Neural progenitor cell (in vitro differentiated cells): ENCODE measurements around the gene SPOCK1.

ENCODE experiments used
- EZH2 ChIP-seq: fragments of 200-600 bp; sonication (generic); IDR thresholded peaks from 2 replicates; pipeline ENCODE4 v1.6.1; 2017; ENCODE audit warnings: antibody characterized with exemption, mild to moderate bottlenecking, moderate library complexity
- EZH2phosphoT487 ChIP-seq: fragments of 200-600 bp; sonication (generic); IDR thresholded peaks from 2 replicates; pipeline ENCODE4 v1.6.1; 2017; ENCODE audit warnings: antibody characterized with exemption
- TF ChIP-seq, protein P1 (sequence below): fragments of 200-600 bp; sonication (generic); IDR thresholded peaks from 2 replicates; pipeline ENCODE4 v1.5.1; 2017; ENCODE audit warnings: antibody characterized with exemption, mild to moderate bottlenecking

DNA sequence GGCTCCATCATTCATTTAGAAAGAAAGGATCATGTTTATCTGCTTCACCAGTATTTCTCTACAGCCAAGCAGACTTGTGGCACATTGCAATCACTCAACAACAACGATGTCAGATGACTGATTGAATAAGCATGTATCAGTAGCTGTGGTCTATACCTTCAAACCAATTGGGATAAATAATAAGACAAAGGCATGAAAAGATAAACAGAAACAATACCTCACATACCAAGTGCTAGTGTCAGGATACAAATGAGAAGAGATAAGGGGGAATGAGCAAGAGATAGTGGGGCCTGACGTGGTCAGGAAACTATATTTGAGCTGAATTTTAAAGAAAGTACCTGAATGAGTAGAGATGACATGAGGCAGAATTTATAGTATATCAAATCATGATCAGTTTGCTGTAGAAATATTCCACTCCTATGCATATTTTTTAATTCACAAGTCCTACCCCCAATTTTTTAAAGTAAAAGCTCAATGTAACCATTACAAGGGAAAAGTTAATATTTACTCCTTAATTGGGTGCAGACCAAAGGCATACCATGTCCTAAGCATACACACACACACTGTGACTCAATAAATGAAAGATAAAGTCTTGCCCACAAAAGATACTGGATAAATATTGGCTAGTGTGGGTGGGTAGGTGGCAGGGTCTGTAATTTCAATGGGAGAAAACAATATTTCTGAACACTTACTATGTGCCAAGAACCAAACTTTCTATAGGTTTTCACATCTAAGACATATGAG is 284.5 kb downstream of the SPOCK1 start:
- TF ChIP-seq, protein P1, sequence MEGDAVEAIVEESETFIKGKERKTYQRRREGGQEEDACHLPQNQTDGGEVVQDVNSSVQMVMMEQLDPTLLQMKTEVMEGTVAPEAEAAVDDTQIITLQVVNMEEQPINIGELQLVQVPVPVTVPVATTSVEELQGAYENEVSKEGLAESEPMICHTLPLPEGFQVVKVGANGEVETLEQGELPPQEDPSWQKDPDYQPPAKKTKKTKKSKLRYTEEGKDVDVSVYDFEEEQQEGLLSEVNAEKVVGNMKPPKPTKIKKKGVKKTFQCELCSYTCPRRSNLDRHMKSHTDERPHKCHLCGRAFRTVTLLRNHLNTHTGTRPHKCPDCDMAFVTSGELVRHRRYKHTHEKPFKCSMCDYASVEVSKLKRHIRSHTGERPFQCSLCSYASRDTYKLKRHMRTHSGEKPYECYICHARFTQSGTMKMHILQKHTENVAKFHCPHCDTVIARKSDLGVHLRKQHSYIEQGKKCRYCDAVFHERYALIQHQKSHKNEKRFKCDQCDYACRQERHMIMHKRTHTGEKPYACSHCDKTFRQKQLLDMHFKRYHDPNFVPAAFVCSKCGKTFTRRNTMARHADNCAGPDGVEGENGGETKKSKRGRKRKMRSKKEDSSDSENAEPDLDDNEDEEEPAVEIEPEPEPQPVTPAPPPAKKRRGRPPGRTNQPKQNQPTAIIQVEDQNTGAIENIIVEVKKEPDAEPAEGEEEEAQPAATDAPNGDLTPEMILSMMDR: no peak
- TF ChIP-seq EZH2phosphoT487 (no peak), EZH2 (no peak)
